ENCODE data around the gene WBP4. TPM values are rescaled to one million over a fixed set of nuclear protein-coding genes. Genes with fewer than 3 reads are reported as not detected.

The WBP4 gene
- total RNA-seq, 1 experiment from 2014 or later, result 10.0 TPM

DNA sequence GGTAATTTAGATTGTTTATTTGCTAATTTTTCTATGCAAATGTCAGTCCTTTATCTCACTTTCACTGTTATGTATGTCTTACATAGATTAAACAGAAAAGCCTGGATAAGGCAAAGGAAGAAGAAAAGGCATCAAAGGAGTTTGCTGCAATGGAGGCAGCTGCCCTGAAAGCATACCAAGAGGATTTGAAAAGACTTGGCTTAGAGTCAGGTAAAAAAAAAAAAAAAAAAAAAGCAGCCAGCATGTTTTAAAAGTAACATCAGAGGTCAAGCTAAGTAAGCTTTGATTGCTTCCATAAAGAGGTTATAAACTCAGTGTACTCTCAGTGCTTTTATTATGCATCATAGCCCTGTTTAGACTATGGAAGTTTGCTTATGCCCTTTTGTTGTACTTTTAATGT is 3.8 kb downstream of the WBP4 start:
- in situ Hi-C loops (cut with HindIII; ENCODE audit: low pct_unique_long_range_greater_than_20kb, low sequenced_read_pairs) (no loop called here), intact Hi-C loops (cut with micrococcal nuclease; ENCODE audit: unreplicated experiment) (no loop called here)
- no peaks in the 10 kb centered on the region for H3K9me3 ChIP-seq (ENCODE audit: control insufficient read depth, insufficient read depth, low read depth, low read length)
- POLR2A ChIA-PET, result no interaction called here
- H3K27me3 ChIP-seq (ENCODE audit: control insufficient read depth, insufficient read depth, low read length), result no peaks in the 10 kb centered on the region
- H3K27ac ChIP-seq (ENCODE audit: low read length), result no peak overlapping the region
- DNase-seq (ENCODE audit: low read depth, low spot score) (no peak), ATAC-seq (no peak)
- no peak for TF ChIP-seq POLR2AphosphoS5 (IDR thresholded peaks at IDR 0.05; ENCODE audit: low read depth, low read length)
- TF ChIP-seq REST (IDR thresholded peaks at IDR 0.05; ENCODE audit: insufficient read depth in 1 of 2, low read depth in 2 of 2, low read length in 1 of 2), result no peak
- TF ChIP-seq, protein P1, sequence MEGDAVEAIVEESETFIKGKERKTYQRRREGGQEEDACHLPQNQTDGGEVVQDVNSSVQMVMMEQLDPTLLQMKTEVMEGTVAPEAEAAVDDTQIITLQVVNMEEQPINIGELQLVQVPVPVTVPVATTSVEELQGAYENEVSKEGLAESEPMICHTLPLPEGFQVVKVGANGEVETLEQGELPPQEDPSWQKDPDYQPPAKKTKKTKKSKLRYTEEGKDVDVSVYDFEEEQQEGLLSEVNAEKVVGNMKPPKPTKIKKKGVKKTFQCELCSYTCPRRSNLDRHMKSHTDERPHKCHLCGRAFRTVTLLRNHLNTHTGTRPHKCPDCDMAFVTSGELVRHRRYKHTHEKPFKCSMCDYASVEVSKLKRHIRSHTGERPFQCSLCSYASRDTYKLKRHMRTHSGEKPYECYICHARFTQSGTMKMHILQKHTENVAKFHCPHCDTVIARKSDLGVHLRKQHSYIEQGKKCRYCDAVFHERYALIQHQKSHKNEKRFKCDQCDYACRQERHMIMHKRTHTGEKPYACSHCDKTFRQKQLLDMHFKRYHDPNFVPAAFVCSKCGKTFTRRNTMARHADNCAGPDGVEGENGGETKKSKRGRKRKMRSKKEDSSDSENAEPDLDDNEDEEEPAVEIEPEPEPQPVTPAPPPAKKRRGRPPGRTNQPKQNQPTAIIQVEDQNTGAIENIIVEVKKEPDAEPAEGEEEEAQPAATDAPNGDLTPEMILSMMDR (IDR thresholded peaks at IDR 0.05), result no peak
- no peak for TF ChIP-seq TCF7L2 (IDR thresholded peaks at IDR 0.05; ENCODE audit: low read depth, low read length)
- no peak for TF ChIP-seq SIN3A (IDR thresholded peaks at IDR 0.05; ENCODE audit: borderline replicate concordance, insufficient read depth, low read depth, low read length)
- H3K4me1 ChIP-seq (ENCODE audit: control insufficient read depth, insufficient read depth, low read length), result peaks cover 14% of the 10 kb centered on the region
- H3K36me3 ChIP-seq (ENCODE audit: control insufficient read depth, insufficient read depth, low read length), result peaks cover 51% of the 10 kb centered on the region
- BruUV-seq (replicated peaks), result no TSS peak
- H3K4me3 ChIP-seq (ENCODE audit: low read depth in 2 of 2, low read length in 2 of 2), result no peak overlapping the region
- CTCF ChIA-PET, result no interaction called here

DNA sequence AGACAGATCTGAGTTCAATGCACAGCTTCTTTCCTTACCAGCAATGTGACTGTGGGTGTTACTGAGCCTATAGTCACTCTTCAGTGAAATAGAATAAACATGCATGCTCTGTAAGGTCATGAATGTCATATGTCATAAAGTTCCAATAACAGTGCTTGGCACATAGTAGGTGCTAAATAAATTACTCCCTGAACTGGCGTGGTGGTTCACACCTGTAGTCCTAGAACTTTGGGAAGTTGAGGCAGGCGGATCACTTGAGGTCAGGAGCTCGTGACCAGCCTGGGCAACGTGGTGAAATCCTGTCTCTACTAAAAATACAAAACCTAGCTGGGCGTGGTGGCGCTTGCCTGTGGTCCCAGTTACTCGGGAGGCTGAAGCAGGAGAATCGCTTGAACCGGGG is 13.2 kb downstream of the WBP4 start:
- ATAC-seq (no peak), DNase-seq (ENCODE audit: low read depth, low spot score) (no peak)
- H3K27ac ChIP-seq (ENCODE audit: low read length), result no peak overlapping the region
- POLR2A ChIA-PET, result no interaction called here
- no peak overlapping the region for H3K4me3 ChIP-seq (ENCODE audit: low read depth in 2 of 2, low read length in 2 of 2)
- no peaks in the 10 kb centered on the region for H3K4me1 ChIP-seq (ENCODE audit: control insufficient read depth, insufficient read depth, low read length)
- intact Hi-C loops (cut with micrococcal nuclease; ENCODE audit: unreplicated experiment), result loop anchor here (10.0 kb wide), 1 partner anchor 120 kb away; the partner anchor contains the start of gene KBTBD7
- BruUV-seq (replicated peaks), result no TSS peak
- in situ Hi-C loops (cut with HindIII; ENCODE audit: low pct_unique_long_range_greater_than_20kb, low sequenced_read_pairs), result no loop called here
- no peaks in the 10 kb centered on the region for H3K27me3 ChIP-seq (ENCODE audit: control insufficient read depth, insufficient read depth, low read length)
- CTCF ChIA-PET, result interaction anchor here (0.7 kb wide), 1 partner anchor 60 kb away, joined by 6 read pairs; no protein-coding TSS in a partner anchor
- H3K9me3 ChIP-seq (ENCODE audit: control insufficient read depth, insufficient read depth, low read depth, low read length), result no peaks in the 10 kb centered on the region
- peaks cover 25% of the 10 kb centered on the region for H3K36me3 ChIP-seq (ENCODE audit: control insufficient read depth, insufficient read depth, low read length)
- no peak for TF ChIP-seq POLR2AphosphoS5 (IDR thresholded peaks at IDR 0.05; ENCODE audit: low read depth, low read length)
- TF ChIP-seq SIN3A (IDR thresholded peaks at IDR 0.05; ENCODE audit: borderline replicate concordance, insufficient read depth, low read depth, low read length), result no peak
- no peak for TF ChIP-seq TCF7L2 (IDR thresholded peaks at IDR 0.05; ENCODE audit: low read depth, low read length)
- no peak for TF ChIP-seq REST (IDR thresholded peaks at IDR 0.05; ENCODE audit: insufficient read depth in 1 of 2, low read depth in 2 of 2, low read length in 1 of 2)
- TF ChIP-seq, protein P1 (IDR thresholded peaks at IDR 0.05), result no peak

Measured in Panc1 (cell line).